Lower leg skin (tissue), 4 donors: Measurements from ENCODE around the gene USP16. TPM values are rescaled to one million over a fixed set of nuclear protein-coding genes. Genes with fewer than 3 reads are reported as not detected.

Experiments used
- DNase-seq, 2 donors: peaks; one replicate each; pipeline ENCODE4 v3.0.0-alpha.2; 2019; ENCODE audit warnings: low spot score in 2 of 2
- H3K4me3 ChIP-seq: fragments of 200-600 bp; sonication (generic); 2 replicates; pipeline ENCODE4 v1.5.1; 2017; ENCODE audit warnings: mild to moderate bottlenecking, low read depth; ENCODE audit not compliant: poor library complexity, severe bottlenecking
- CTCF ChIP-seq, 3 donors: fragments of 450-650 bp; IDR thresholded peaks; one replicate each; pipeline ENCODE4 v1.5.1; 2016; ENCODE audit warnings: antibody characterized with exemption in 3 of 3, mild to moderate bottlenecking in 3 of 3, moderate library complexity in 2 of 3
- POLR2A ChIP-seq, 2 donors: fragments of 450-650 bp; IDR thresholded peaks; one replicate each; pipeline ENCODE4 v1.6.1; 2016 to 2017; ENCODE audit warnings: antibody characterized with exemption in 2 of 2, mild to moderate bottlenecking in 1 of 2, moderate library complexity in 1 of 2
- WGBS, 2 donors: methylation state at CpG; one replicate each; pipeline ENCODE4 v1.1.5; 2018; 5-methylcytosine and 5-hydroxymethylcytosine counted together
- intact Hi-C: fragments of 100-400 bp; cut with DNase I; formaldehyde crosslinking; loops from one replicate; pipeline ENCODE4 v1.15.0; 2023; ENCODE audit warnings: low total_unique reads
- total RNA-seq, 4 donors: library from RNA; depleted of rRNA; stranded (reverse); fragments of >200 nt; gene quantifications; one replicate each; pipeline ENCODE4 v1.1.0, GENCODE V29; 2016

Gene USP16
- total RNA-seq, 4 donors from 2014 or later: 21.3 to 25.8 (median 23.4) TPM

GRCh38 chr21:29034678-29035077 is 10.2 kb downstream of the USP16 start:
- 78 to 85% methylated on average over 1 of the region's 1 CpG for WGBS, 2 donors
- TF ChIP-seq CTCF (IDR thresholded peaks at IDR 0.05) (no peak), POLR2A (IDR thresholded peaks at IDR 0.05) (no peak)
- DNase-seq: no peak
- intact Hi-C loops: no loop called here
- H3K4me3 ChIP-seq: no peak overlapping the region

- no peak overlapping the region for H3K4me3 ChIP-seq
- no peak for DNase-seq
- intact Hi-C loops: no loop called here
- 93 to 95% methylated on average over 5 of the region's 5 CpGs for WGBS, 2 donors
- TF ChIP-seq POLR2A (IDR thresholded peaks at IDR 0.05) (no peak), CTCF (IDR thresholded peaks at IDR 0.05) (no peak)
These were observed 27.8 kb downstream of the USP16 start for GRCh38 chr21:29052224-29052623.

GRCh38 chr21:29053011-29053553 is 28.6 kb downstream of the USP16 start:
- intact Hi-C loops: no loop called here
- H3K4me3 ChIP-seq: no peak overlapping the region
- TF ChIP-seq CTCF (IDR thresholded peaks at IDR 0.05): no peak
- no peak for TF ChIP-seq POLR2A (IDR thresholded peaks at IDR 0.05)
- no peak for DNase-seq
- 86 to 88% methylated on average over 5 of the region's 5 CpGs for WGBS, 2 donors

GRCh38 chr21:29053656-29054055 is 29.2 kb downstream of the USP16 start:
- no peak for DNase-seq
- intact Hi-C loops: no loop called here
- no peak for TF ChIP-seq CTCF (IDR thresholded peaks at IDR 0.05)
- no peak for TF ChIP-seq POLR2A (IDR thresholded peaks at IDR 0.05)
- H3K4me3 ChIP-seq: no peak overlapping the region
- 85 to 92% methylated on average over 4 of the region's 4 CpGs for whole genome bisulfite sequencing, 2 donors

- H3K4me3 ChIP-seq: no peak overlapping the region
- 89 to 92% methylated on average over 5 of the region's 5 CpGs for WGBS, 2 donors
- TF ChIP-seq POLR2A (IDR thresholded peaks at IDR 0.05) (no peak), CTCF (IDR thresholded peaks at IDR 0.05) (no peak)
- no peak for DNase-seq
- intact Hi-C loops: no loop called here
These were observed 30.6 kb downstream of the USP16 start for GRCh38 chr21:29055080-29055479.

- intact Hi-C loops: no loop called here
- no peak for DNase-seq
- 44 to 69% methylated on average over 1 of the region's 1 CpG for WGBS, 2 donors
- no peak for TF ChIP-seq CTCF (IDR thresholded peaks at IDR 0.05)
- no peak for TF ChIP-seq POLR2A (IDR thresholded peaks at IDR 0.05)
- no peak overlapping the region for H3K4me3 ChIP-seq
These were observed 31.5 kb downstream of the USP16 start for GRCh38 chr21:29056005-29056404.
